Jurkat, Clone E6-1 (cell line): ENCODE results near the gene TRIM17.

Source experiments
- DNase-seq: peaks from one replicate; pipeline ENCODE4 v3.0.0-alpha.2; 2011; ENCODE audit warnings: low read depth, low spot score
- H3K4me3 ChIP-seq: 2 replicates; pipeline ENCODE4 v1.5.1; 2011; ENCODE audit warnings: mild to moderate bottlenecking, low read length, control low read depth, moderate library complexity

The TRIM17 gene

DNA sequence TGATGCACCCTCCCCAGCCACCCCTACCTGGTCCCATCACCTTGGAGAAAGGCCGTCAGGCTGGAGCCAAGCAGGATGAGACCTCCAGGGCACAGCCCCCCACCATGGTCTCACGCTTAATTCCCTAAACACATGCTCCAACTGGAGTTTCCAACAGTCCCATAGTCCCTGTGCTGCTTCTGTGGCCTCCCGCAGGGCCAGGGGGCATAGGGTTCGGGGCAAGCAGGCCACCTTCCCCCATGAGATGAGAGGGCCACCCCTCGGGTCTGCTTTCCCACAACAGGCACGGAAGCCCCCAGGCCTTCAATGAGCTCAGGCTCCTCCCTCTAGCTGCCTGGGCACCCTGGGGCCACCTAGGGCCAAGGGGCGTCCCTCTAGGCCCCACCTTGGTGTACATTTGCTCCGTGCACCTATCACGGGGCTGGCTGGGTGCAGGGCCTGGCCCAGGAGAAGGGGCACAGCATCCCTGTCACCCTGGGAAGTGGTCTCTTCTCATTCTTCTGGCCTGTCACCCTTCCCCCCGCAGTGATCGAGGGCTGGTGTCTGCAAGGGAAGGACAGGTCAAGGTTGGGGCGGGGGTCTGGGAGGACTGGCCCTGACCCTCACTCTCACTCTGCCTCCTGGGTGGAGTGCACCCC, 52.5 kb downstream of the TRIM17 start:
- DNase-seq: no peak
- H3K4me3 ChIP-seq: no peak overlapping the region

DNA sequence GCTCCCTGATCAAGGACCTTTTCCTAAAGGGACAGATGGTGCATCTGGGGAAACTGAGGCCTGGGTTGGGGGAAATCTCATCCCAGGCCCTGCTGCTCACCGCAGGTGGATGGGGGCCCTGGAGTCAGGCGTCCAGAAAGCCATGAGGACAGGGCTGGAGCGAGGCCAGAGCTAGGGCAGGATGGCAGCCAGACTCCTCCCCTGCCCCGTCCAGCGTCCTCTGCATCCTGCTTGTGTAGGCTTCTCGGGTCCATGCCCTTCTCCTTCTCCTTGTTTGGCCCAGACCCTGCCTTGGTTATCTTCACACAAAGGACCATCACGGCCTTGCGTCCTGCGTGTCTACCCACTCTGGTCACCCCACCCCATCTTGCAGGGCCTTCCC, 53.0 kb downstream of the TRIM17 start:
- DNase-seq: no peak
- H3K4me3 ChIP-seq: no peak overlapping the region

DNA sequence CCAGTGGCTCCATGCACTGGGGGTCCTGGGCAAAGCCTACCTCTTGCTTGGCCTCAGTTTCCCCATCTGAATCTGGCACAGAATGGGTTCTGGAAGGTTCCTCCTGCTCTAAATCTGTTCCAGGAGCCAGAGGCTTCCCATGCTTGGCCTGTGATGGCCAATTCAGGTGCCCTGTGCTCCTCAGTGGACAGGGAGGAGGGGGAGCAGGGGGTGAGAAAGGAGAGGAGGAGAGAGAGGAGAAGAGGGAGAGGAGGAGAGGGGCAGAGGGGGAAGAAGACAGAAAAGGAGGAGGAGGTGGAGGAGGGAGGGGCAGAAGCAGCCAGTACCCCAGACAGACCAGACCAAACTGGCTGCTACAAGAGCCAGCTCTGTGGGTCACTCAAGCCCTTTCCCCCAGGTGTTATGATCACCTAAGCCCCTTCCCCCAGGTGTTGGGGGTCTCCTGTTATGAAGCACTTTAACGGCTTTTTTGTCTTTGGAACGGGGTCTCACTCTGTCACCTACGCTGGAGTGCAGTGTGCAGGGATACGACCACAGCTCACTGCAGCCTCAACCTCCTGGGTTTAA, 53.7 kb downstream of the TRIM17 start:
- no peak overlapping the region for H3K4me3 ChIP-seq
- no peak for DNase-seq

DNA sequence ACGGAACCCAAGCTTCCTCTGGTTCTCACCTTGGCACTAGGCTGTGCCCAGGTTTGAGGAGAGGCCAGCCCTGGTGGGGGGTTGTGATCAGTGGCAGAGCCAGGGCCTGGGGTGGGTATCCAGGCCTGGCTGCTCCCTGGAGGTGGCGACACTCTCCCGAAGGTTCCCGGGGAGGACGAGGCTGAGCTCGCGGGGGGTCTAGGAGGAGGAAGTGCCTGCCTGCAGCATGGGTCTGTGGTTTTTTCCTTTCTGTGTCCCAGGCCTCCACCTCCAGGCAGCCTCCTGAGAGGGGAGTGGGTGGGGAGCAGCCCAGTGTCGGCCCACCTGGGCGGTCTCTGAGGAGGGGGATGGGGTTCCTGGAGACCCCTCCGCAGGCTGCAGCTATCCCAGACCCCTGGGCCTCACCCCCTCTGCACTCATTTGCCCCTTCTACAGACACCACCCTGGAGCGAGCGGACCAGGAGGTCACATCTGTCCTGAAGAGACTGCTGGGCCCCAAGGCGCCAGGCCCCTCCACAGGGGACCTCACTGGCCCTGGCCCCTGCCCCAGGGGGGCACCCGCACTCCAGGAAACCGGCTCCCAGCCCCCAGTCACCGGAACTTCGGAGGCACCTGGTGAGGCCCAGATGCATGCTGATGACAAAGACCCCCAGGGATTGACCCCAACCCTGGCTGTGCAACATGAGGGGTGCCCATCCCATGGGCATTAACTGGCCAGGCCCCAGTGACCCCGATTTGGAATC, 54.3 kb downstream of the TRIM17 start:
- H3K4me3 ChIP-seq: no peak overlapping the region
- no peak for DNase-seq

DNA sequence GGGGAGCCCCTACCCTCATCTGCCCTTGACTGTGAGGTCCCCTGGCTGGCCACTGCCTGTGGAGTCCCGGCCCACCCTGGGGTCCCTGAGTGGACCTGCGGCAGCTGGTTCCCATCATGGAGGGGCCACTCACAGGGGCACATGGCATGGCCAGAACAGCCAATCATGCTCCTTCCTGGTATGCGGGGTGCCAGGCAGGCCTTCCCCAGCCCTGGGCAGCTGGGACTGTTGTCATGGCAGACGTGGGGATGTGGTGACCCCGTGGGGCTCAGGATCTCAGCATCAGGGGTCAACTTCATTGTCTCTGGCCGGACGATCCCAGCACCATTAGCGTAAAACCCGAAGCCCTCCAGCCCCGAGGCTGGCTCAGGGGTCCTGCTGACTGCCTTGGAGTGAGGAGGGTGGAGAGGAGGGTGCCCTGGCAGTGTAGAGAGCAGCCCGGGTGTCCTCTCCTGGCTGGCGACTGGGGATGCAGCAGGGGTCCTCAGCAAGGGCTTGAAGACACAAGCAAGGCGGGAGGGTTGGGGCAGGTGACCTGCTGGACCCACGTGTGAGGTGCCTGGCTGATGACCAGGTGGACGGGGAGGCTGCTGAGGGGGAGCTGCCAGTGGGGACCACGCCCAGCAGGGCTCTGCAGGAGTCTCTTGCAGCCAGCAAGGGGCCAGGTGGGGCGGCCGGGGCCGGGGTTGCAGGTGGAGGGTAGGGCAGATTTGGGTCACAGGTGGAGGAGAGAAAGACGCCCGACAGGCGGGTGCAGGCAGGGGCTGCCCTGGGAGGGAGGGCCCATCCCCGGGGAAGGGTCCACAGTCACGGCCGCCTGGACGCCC, 55.1 kb downstream of the TRIM17 start:
- DNase-seq: no peak
- no peak overlapping the region for H3K4me3 ChIP-seq

DNA sequence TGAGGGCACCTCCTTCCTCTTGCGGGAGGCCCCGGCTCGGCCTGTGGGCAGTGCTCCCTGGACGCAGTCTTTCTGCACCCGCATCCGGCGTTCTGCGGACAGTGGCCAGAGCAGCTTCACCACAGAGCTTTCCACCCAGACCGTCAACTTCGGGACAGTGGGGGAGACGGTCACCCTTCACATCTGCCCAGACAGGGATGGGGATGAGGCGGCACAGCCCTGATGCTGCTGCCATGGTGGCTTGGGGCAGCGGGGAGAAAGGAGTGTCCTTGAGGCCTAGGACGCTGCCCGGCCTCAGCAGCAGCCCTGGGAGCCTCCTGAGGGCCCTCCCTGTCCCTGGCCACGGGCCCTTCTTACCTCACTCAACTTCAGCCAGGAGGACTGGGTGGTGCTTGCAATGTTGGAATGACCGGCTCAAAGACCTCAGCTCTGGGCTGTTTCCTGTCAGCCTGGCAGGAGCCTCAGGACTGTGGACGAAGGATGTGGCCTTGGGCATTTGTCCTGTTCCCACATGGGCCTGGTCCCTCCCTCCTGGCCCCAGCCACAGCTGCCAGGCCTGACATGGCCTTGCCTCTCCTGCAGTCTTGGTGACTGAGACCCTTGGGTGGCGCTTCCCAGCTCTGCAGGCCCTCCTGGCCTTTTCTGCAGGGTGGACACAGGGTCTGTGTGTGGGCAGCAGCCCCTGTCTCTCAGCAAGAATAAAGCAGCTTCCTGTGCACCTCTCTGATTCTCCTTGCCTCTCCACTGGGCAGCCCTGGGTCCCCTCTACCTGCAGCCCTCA, 55.9 kb downstream of the TRIM17 start:
- DNase-seq: no peak
- no peak overlapping the region for H3K4me3 ChIP-seq

DNA sequence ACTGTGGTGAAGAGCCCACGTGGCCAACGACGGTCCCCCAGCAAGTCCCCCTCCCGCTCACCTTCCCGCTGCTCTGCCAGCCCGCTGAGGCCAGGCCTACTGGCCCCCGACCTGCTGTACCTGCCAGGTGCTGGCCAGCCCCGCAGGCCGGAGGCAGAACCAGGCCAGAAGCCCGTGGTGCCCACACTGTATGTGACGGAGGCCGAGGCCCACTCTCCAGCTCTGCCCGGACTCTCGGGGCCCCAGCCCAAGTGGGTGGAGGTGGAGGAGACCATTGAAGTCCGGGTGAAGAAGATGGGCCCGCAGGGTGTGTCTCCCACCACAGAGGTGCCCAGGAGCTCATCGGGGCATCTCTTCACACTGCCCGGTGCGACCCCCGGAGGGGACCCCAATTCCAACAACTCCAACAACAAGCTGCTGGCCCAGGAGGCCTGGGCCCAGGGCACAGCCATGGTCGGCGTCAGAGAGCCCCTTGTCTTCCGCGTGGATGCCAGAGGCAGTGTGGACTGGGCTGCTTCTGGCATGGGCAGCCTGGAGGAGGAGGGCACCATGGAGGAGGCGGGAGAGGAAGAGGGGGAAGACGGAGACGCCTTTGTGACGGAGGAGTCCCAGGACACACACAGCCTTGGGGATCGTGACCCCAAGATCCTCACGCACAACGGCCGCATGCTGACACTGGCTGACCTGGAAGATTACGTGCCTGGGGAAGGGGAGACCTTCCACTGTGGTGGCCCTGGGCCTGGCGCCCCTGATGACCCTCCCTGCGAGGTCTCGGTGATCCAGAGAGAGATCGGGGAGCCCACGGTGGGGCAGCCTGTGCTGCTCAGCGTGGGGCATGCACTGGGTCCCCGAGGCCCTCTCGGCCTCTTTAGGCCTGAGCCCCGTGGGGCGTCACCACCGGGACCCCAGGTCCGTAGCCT, 56.8 kb downstream of the TRIM17 start:
- no peak for DNase-seq
- H3K4me3 ChIP-seq: no peak overlapping the region

DNA sequence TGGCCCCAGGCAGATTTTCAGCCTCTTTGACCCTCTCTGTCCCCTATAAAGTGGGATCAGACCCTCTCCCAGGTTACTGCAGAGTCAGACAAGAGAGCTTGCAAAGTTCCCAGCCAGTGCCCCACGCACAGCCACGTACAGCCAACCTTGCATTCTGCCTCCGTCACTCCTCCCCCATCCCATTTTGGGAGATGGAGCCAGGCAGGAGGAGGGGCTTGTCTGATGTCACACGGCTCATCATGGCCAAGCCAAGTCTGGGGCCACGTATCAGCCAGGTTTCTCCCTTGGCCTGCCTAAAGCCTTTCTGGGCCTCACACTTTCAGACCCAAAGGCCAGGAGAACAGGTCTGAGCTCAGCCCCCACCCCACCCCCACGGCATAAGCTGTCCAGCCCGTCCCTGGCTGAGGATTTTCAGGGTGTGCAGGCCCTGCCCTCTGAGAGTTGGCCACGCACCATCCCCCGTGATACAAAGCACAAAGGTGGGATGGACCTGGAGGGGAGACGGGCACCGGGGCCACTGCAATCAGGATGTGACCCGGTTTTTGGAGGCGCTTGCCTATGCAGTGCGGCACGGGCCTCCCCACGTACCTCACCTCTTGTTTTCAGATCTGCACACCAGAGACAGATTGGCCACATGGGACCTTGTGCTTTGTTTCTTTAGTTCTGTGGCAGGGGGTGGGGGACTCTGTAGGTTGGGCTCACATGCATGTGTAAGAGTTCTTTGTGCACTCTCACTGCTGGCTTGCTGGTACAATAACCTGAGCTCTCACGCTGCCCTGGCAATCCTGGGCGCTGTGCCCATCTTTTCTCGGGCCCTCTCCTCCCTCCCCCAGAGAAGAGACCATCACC, 57.7 kb downstream of the TRIM17 start:
- DNase-seq: no peak
- H3K4me3 ChIP-seq: no peak overlapping the region

DNA sequence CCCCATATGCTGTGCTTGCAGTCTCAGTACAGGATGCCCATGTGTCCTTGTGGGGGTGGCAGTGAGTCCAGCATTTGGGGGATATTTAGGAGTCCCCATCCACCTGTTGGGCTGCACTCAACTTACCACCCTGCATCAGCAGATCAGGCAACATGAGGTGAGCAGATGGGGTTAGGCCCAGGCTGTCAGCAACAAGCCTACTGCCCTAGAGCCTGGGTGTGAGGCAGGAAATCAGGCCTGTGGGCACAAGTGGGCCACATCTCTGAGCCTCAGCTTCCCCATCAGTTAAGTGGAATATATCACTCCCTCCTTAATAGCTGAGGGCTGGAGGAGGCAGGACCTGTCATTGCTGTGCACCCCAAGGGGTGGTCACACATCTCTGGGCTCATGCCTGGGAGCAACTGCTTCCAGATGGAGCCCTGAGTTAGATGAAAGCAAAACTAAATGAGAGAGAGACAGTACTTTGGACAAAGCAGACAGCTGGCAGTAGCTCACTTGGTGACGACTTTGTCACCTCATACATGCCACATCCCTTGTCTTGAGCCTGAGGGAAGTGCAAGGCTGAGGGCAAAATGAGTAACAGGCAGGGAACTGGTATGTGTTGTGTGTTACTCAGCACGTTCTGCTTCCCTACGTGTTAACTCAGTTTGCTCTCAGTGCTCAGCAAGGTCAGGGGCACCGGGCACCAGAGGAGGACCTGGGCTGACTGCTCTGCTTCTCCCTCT, 58.5 kb downstream of the TRIM17 start:
- no peak for DNase-seq
- H3K4me3 ChIP-seq: no peak overlapping the region
